Large intestine (tissue), 3 donors: ENCODE data around the gene NAA10. TPM values are rescaled to one million over a fixed set of nuclear protein-coding genes. Genes with fewer than 3 reads are reported as not detected.
A peak's percentile ranks its signal among the peaks of the same experiment; 100 is the strongest.

Source experiments
- DNase-seq, 2 donors: peaks; one replicate each; pipeline versions ENCODE4 v3.0.0 to v3.0.0-alpha.2; 2013
- H3K27ac ChIP-seq: one replicate; pipeline ENCODE4 v1.5.1; 2013; ENCODE audit warnings: low read length
- H3K27me3 ChIP-seq: 2 replicates; pipeline ENCODE4 v1.6.1; 2013; ENCODE audit warnings: low read length; ENCODE audit not compliant: control insufficient read depth, insufficient read depth
- H3K36me3 ChIP-seq: 2 replicates; pipeline ENCODE4 v1.6.1; 2013; ENCODE audit warnings: low read length; ENCODE audit not compliant: control insufficient read depth, insufficient read depth
- H3K4me1 ChIP-seq: one replicate; pipeline ENCODE4 v1.6.1; 2013; ENCODE audit warnings: low read length; ENCODE audit not compliant: control insufficient read depth, insufficient read depth
- H3K4me3 ChIP-seq: one replicate; pipeline ENCODE4 v1.5.1; 2013; ENCODE audit warnings: low read length
- H3K9me3 ChIP-seq: one replicate; pipeline ENCODE4 v1.6.1; 2013; ENCODE audit warnings: mild to moderate bottlenecking, low read depth, low read length, moderate library complexity; ENCODE audit not compliant: control insufficient read depth
- WGBS: methylation state at CpG from one replicate; pipeline ENCODE4 v1.1.5; 2013; ENCODE audit warnings: low lambda C conversion rate; ENCODE audit not compliant: insufficient coverage; 5-methylcytosine and 5-hydroxymethylcytosine counted together
- polyA plus RNA-seq: library from polyadenylated mRNA; unstranded; fragments of 120-200 nt; gene quantifications from one replicate; pipeline ENCODE4 v1.2.1, GENCODE V29; 2013

Gene NAA10
- polyA plus RNA-seq, 1 donor = 73.6 TPM

GRCh38 chrX:153948002-153948466 lies 13.2 kb upstream of the NAA10 start:
- Histone ChIP-seq H3K27ac (no peak overlapping the region), H3K9me3 (no peaks in the 10 kb centered on the region), H3K4me1 (peaks cover 27% of the 10 kb centered on the region), H3K27me3 (no peaks in the 10 kb centered on the region), H3K36me3 (peaks cover 47% of the 10 kb centered on the region), H3K4me3 (no peak overlapping the region)
- DNase-seq = no peak
- no CpG with 5 or more reads among the region's 10 CpGs for WGBS

GRCh38 chrX:153947009-153947769 lies 12.4 kb upstream of the NAA10 start:
- Histone ChIP-seq H3K27ac (peak overlapping the region; percentile 67), H3K36me3 (peaks cover 39% of the 10 kb centered on the region), H3K4me1 (peaks cover 30% of the 10 kb centered on the region), H3K9me3 (no peaks in the 10 kb centered on the region), H3K27me3 (no peaks in the 10 kb centered on the region), H3K4me3 (no peak overlapping the region)
- DNase-seq = peak; percentile 81 to 84
- WGBS = no CpG with 5 or more reads among the region's 19 CpGs

- Histone ChIP-seq H3K27me3 (no peaks in the 10 kb centered on the region), H3K36me3 (peaks cover 29% of the 10 kb centered on the region), H3K4me1 (peaks cover 31% of the 10 kb centered on the region), H3K9me3 (no peaks in the 10 kb centered on the region), H3K4me3 (no peak overlapping the region), H3K27ac (peak overlapping the region; percentile 67)
- WGBS = no CpG with 5 or more reads among the region's 24 CpGs
- DNase-seq = no peak
Observed at GRCh38 chrX:153945956-153946943, 11.4 kb upstream of the NAA10 start.

GRCh38 chrX:153944800-153945150 lies 9.9 kb upstream of the NAA10 start:
- Histone ChIP-seq H3K4me1 (peaks cover 33% of the 10 kb centered on the region), H3K4me3 (peak overlapping the region; percentile 77), H3K27me3 (no peaks in the 10 kb centered on the region), H3K36me3 (peaks cover 19% of the 10 kb centered on the region), H3K27ac (peak overlapping the region; percentile 67), H3K9me3 (no peaks in the 10 kb centered on the region)
- no peak for DNase-seq
- no CpG with 5 or more reads among the region's 6 CpGs for WGBS

GRCh38 chrX:153944140-153944799 lies 9.4 kb upstream of the NAA10 start, which contains the start of gene RENBP:
RENBP (minus strand) TSS chrX:153944643; CDS start chrX:153944610, 33 bp downstream.
- WGBS = no CpG with 5 or more reads among the region's 31 CpGs
- peaks cover 16% of the 10 kb centered on the region for H3K36me3 ChIP-seq
- H3K4me1 ChIP-seq = peaks cover 33% of the 10 kb centered on the region
- H3K9me3 ChIP-seq = no peaks in the 10 kb centered on the region
- H3K27ac ChIP-seq = peak within 1 kb of the TSS; percentile 67
- peak in 1 of 2 donors; percentile 62 for DNase-seq
- peak within 1 kb of the TSS; percentile 77 for H3K4me3 ChIP-seq
- no peaks in the 10 kb centered on the region for H3K27me3 ChIP-seq

GRCh38 chrX:153941336-153942252 lies 6.8 kb upstream of the NAA10 start:
- H3K27me3 ChIP-seq = no peaks in the 10 kb centered on the region
- H3K27ac ChIP-seq = no peak overlapping the region
- DNase-seq = peak in 1 of 2 donors; percentile 52
- H3K36me3 ChIP-seq = peaks cover 8% of the 10 kb centered on the region
- H3K9me3 ChIP-seq = no peaks in the 10 kb centered on the region
- WGBS = no CpG with 5 or more reads among the region's 23 CpGs
- peak overlapping the region; percentile 1 for H3K4me3 ChIP-seq
- peaks cover 25% of the 10 kb centered on the region for H3K4me1 ChIP-seq

GRCh38 chrX:153939573-153939972 lies 4.7 kb upstream of the NAA10 start:
- peaks cover 24% of the 10 kb centered on the region for H3K4me1 ChIP-seq
- no peaks in the 10 kb centered on the region for H3K9me3 ChIP-seq
- no peak overlapping the region for H3K27ac ChIP-seq
- no peak overlapping the region for H3K4me3 ChIP-seq
- no peaks in the 10 kb centered on the region for H3K27me3 ChIP-seq
- no peak for DNase-seq
- WGBS = no CpG with 5 or more reads among the region's 7 CpGs
- H3K36me3 ChIP-seq = peaks cover 8% of the 10 kb centered on the region

GRCh38 chrX:153938226-153938786 lies 3.5 kb upstream of the NAA10 start:
- Histone ChIP-seq H3K9me3 (no peaks in the 10 kb centered on the region), H3K4me3 (no peak overlapping the region), H3K4me1 (peaks cover 21% of the 10 kb centered on the region), H3K27me3 (no peaks in the 10 kb centered on the region), H3K27ac (no peak overlapping the region), H3K36me3 (peaks cover 8% of the 10 kb centered on the region)
- DNase-seq = no peak
- WGBS = no CpG with 5 or more reads among the region's 10 CpGs

GRCh38 chrX:153937056-153937455 lies 2.2 kb upstream of the NAA10 start:
- Histone ChIP-seq H3K27me3 (no peaks in the 10 kb centered on the region), H3K4me1 (peaks cover 13% of the 10 kb centered on the region), H3K27ac (no peak overlapping the region), H3K36me3 (peaks cover 16% of the 10 kb centered on the region), H3K4me3 (no peak overlapping the region), H3K9me3 (no peaks in the 10 kb centered on the region)
- no peak for DNase-seq
- no CpG with 5 or more reads among the region's 3 CpGs for WGBS
